Suprapubic skin (tissue), 4 donors: Measurements from ENCODE around the gene CADM1.

Experiments used
- EP300 ChIP-seq: sonication (generic); formaldehyde crosslinking; IDR thresholded peaks from one replicate; pipeline ENCODE4 v1.6.1; 2017; ENCODE audit warnings: antibody characterized with exemption
- POLR2A ChIP-seq, 2 donors: fragments of 450-650 bp; IDR thresholded peaks; one replicate each; pipeline ENCODE4 v1.6.1; 2017; ENCODE audit warnings: antibody characterized with exemption in 2 of 2, mild to moderate bottlenecking in 2 of 2, moderate library complexity in 2 of 2
- POLR2AphosphoS5 ChIP-seq, 3 donors: sonication (generic); formaldehyde crosslinking; IDR thresholded peaks; one replicate each; pipeline ENCODE4 v1.6.1; 2017; ENCODE audit warnings: antibody characterized with exemption in 3 of 3
- TF ChIP-seq, protein P1 (sequence below), 2 donors: fragments of 200-600 bp in 1 of 2; fragments of 450-650 bp in 1 of 2; sonication (generic) in 1 of 2; IDR thresholded peaks; one replicate each; pipeline ENCODE4 v1.5.1; 2016 to 2019; ENCODE audit warnings: antibody characterized with exemption in 2 of 2, mild to moderate bottlenecking in 1 of 2, moderate library complexity in 1 of 2

GRCh38 chr11:115324581-115325432 is 179.4 kb downstream of the CADM1 start:
- TF ChIP-seq POLR2A (IDR thresholded peaks at IDR 0.05) (no peak), EP300 (no peak), POLR2AphosphoS5 (IDR thresholded peaks at IDR 0.05) (no peak)
- TF ChIP-seq, protein P1, sequence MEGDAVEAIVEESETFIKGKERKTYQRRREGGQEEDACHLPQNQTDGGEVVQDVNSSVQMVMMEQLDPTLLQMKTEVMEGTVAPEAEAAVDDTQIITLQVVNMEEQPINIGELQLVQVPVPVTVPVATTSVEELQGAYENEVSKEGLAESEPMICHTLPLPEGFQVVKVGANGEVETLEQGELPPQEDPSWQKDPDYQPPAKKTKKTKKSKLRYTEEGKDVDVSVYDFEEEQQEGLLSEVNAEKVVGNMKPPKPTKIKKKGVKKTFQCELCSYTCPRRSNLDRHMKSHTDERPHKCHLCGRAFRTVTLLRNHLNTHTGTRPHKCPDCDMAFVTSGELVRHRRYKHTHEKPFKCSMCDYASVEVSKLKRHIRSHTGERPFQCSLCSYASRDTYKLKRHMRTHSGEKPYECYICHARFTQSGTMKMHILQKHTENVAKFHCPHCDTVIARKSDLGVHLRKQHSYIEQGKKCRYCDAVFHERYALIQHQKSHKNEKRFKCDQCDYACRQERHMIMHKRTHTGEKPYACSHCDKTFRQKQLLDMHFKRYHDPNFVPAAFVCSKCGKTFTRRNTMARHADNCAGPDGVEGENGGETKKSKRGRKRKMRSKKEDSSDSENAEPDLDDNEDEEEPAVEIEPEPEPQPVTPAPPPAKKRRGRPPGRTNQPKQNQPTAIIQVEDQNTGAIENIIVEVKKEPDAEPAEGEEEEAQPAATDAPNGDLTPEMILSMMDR (IDR thresholded peaks at IDR 0.05), result peak; percentile 58 to 69
